Neural cell (in vitro differentiated cells): ENCODE measurements around the gene H2BK1. TPM values are rescaled to one million over a fixed set of nuclear protein-coding genes. Genes with fewer than 3 reads are reported as not detected.

Source experiments
- H2AFZ ChIP-seq: fragments of 200-600, 300-800 bp; sonication (generic), shearing (Covaris generic); 2 replicates; pipeline ENCODE4 v1.6.0; 2014; ENCODE audit warnings: low read depth, mild to moderate bottlenecking, antibody characterized with exemption, low read length, moderate library complexity
- H3F3A ChIP-seq: fragments of 200-600 bp; shearing (Covaris generic); 2 replicates; pipeline ENCODE4 v1.6.1; 2016; ENCODE audit warnings: mild to moderate bottlenecking, moderate library complexity, mixed read lengths, antibody characterized with exemption, low read length; ENCODE audit not compliant: insufficient read depth, poor library complexity, severe bottlenecking
- H3K27ac ChIP-seq: fragments of 200-600, 300-800 bp; sonication (generic), shearing (Covaris generic); 2 replicates; pipeline ENCODE4 v1.5.1; 2014; ENCODE audit warnings: mild to moderate bottlenecking, low read length, moderate library complexity
- H3K27me3 ChIP-seq: fragments of 300-800, 200-600 bp; sonication (generic), shearing (Covaris generic); 2 replicates; pipeline ENCODE4 v1.6.0; 2014; ENCODE audit warnings: mild to moderate bottlenecking, low read depth, low read length, moderate library complexity; ENCODE audit not compliant: insufficient read depth
- H3K36me3 ChIP-seq: fragments of 300-800, 200-600 bp; sonication (generic), shearing (Covaris generic); 2 replicates; pipeline ENCODE4 v1.5.1; 2014; ENCODE audit warnings: mild to moderate bottlenecking, antibody characterized with exemption, low read length, moderate library complexity; ENCODE audit not compliant: insufficient read depth
- H3K4me2 ChIP-seq: fragments of 300-800, 200-600 bp; sonication (generic), shearing (Covaris generic); 2 replicates; pipeline ENCODE4 v1.6.0; 2014; ENCODE audit warnings: mild to moderate bottlenecking, low read length
- H3K4me3 ChIP-seq: fragments of 300-800, 200-600 bp; sonication (generic), shearing (Covaris generic); 2 replicates; pipeline ENCODE4 v1.5.1; 2014; ENCODE audit warnings: mild to moderate bottlenecking, low read length, moderate library complexity
- H3K79me2 ChIP-seq: fragments of 200-600 bp; shearing (Covaris generic); replicated peaks from 2 replicates; pipeline ENCODE4 v1.6.0; 2014; ENCODE audit warnings: mild to moderate bottlenecking, low read length, moderate library complexity; ENCODE audit not compliant: insufficient read depth
- H3K9ac ChIP-seq: fragments of 300-800, 200-600 bp; sonication (generic), shearing (Covaris generic); 2 replicates; pipeline ENCODE4 v1.6.1; 2016; ENCODE audit warnings: mild to moderate bottlenecking, low read length, mixed read lengths
- H3K9me2 ChIP-seq: fragments of 200-600 bp; shearing (Covaris generic); 2 replicates; pipeline ENCODE4 v1.6.1; 2016; ENCODE audit warnings: mild to moderate bottlenecking, low read length, mixed read lengths; ENCODE audit not compliant: insufficient read depth
- H3K9me3 ChIP-seq: fragments of 200-600, 300-800 bp; sonication (generic), shearing (Covaris generic); 2 replicates; pipeline ENCODE4 v1.6.1; 2016; ENCODE audit warnings: mild to moderate bottlenecking, mixed run types, low read length, moderate library complexity, mixed read lengths
- H4K20me1 ChIP-seq: fragments of 200-600 bp; shearing (Covaris generic); 2 replicates; pipeline ENCODE4 v1.6.1; 2016; ENCODE audit warnings: mild to moderate bottlenecking, mixed run types; ENCODE audit not compliant: insufficient read depth
- EP300 ChIP-seq: fragments of 450-650 bp; conservative IDR thresholded peaks from 2 replicates; pipeline ENCODE4 v1.6.1; 2014; ENCODE audit warnings: antibody characterized with exemption, mild to moderate bottlenecking, moderate library complexity; ENCODE audit not compliant: poor library complexity, severe bottlenecking
- EZH2 ChIP-seq: fragments of 200-600, 300-800 bp; shearing (Covaris generic), sonication (generic); IDR thresholded peaks from 2 replicates; pipeline ENCODE4 v1.6.1; 2014; ENCODE audit warnings: antibody characterized with exemption, low read length, borderline replicate concordance, mild to moderate bottlenecking; ENCODE audit not compliant: insufficient read depth, poor library complexity, severe bottlenecking
- MXI1 ChIP-seq: fragments of 450-650 bp; conservative IDR thresholded peaks from 2 replicates; pipeline ENCODE4 v1.6.1; 2014; ENCODE audit warnings: antibody characterized with exemption, mild to moderate bottlenecking; ENCODE audit not compliant: poor library complexity, severe bottlenecking
- POLR2AphosphoS5 ChIP-seq: IDR thresholded peaks from 2 replicates; pipeline ENCODE4 v1.6.1; 2012
- RAD21 ChIP-seq: fragments of 450-650 bp; conservative IDR thresholded peaks from 2 replicates; pipeline ENCODE4 v1.6.1; 2014; ENCODE audit warnings: antibody characterized with exemption, mild to moderate bottlenecking, moderate library complexity
- SMC3 ChIP-seq: fragments of 450-650 bp; conservative IDR thresholded peaks from 2 replicates; pipeline ENCODE4 v1.6.1; 2014; ENCODE audit warnings: antibody characterized with exemption, mild to moderate bottlenecking, moderate library complexity; ENCODE audit not compliant: poor library complexity
- TAF1 ChIP-seq: IDR thresholded peaks from 2 replicates; pipeline ENCODE4 v1.6.1; 2012; ENCODE audit warnings: low read depth
- polyA plus RNA-seq: library from polyadenylated mRNA; depleted of rRNA; stranded (reverse); fragments of >200 nt; gene quantifications from 2 replicates; pipeline ENCODE4 v1.2.3, GENCODE V29; 2014
- TF ChIP-seq, protein P1 (sequence below): fragments of 450-650 bp; IDR thresholded peaks from 2 replicates; pipeline ENCODE4 v1.5.1; 2014; ENCODE audit warnings: antibody characterized with exemption, mild to moderate bottlenecking, moderate library complexity; ENCODE audit not compliant: poor library complexity, severe bottlenecking
- TF ChIP-seq, protein P2 (sequence below): IDR thresholded peaks from 2 replicates; pipeline ENCODE4 v1.6.1; 2012; ENCODE audit warnings: borderline replicate concordance

The H2BK1 gene
- polyA plus RNA-seq, 1 donor from 2014 or later = not detected

DNA sequence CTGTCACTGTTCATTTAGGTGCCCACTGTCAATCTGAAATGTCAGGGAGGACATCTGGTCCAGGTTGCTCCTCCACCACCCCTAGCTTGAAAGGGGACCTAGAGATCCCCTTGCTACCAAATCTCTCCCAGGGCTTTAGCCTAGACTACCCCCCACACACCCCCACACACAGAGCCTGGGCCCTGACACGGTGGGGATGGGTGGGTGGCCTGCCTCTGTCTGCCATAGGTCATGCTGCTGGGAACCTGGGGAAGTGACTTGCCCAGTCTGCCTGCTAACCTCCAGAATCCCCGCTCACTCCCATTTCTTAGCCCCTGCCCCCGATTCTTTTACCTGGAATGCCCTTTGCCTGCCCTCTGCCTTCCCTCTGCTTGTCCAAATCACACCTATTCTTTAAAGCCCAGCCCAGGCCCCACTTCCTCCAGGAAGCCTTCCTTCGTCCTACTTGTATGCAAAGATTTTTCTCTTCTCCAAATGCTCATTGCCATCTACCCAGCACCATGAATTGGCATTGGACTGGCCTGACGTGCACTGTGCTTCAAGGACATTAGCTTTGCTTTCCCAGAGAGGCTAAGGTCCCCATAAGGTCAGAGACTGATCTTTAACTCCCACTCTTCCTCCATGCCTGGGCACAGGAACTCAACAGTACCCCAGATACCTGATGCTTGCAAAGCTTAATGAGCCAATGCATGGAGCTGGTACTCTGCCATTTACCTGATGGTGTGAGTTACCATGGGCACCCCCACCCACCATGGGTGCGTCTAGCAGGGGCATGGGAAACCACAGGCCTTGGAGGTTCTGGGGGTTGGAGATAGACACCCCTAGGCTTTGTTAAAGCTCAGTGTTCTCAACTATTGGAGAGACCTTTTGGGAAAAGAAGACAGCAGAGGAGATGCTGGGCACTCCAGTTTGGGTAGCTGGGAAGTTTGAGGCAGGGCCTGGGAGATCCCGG is 40.2 kb upstream of the H2BK1 start:
- peaks cover 4% of the 10 kb centered on the region for H3F3A ChIP-seq
- H3K79me2 ChIP-seq = peaks cover 3% of the 10 kb centered on the region
- H3K9ac ChIP-seq = peak overlapping the region; percentile 96
- H3K9me3 ChIP-seq = no peaks in the 10 kb centered on the region
- H2AFZ ChIP-seq = no peak overlapping the region
- no peaks in the 10 kb centered on the region for H3K27me3 ChIP-seq
- no peaks in the 10 kb centered on the region for H3K9me2 ChIP-seq
- H3K4me3 ChIP-seq = peak overlapping the region; percentile 60
- no peak for TF ChIP-seq POLR2AphosphoS5
- no peak for TF ChIP-seq EP300
- TF ChIP-seq RAD21 = no peak
- TF ChIP-seq, protein P1, sequence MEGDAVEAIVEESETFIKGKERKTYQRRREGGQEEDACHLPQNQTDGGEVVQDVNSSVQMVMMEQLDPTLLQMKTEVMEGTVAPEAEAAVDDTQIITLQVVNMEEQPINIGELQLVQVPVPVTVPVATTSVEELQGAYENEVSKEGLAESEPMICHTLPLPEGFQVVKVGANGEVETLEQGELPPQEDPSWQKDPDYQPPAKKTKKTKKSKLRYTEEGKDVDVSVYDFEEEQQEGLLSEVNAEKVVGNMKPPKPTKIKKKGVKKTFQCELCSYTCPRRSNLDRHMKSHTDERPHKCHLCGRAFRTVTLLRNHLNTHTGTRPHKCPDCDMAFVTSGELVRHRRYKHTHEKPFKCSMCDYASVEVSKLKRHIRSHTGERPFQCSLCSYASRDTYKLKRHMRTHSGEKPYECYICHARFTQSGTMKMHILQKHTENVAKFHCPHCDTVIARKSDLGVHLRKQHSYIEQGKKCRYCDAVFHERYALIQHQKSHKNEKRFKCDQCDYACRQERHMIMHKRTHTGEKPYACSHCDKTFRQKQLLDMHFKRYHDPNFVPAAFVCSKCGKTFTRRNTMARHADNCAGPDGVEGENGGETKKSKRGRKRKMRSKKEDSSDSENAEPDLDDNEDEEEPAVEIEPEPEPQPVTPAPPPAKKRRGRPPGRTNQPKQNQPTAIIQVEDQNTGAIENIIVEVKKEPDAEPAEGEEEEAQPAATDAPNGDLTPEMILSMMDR = no peak
- TF ChIP-seq, protein P2, sequence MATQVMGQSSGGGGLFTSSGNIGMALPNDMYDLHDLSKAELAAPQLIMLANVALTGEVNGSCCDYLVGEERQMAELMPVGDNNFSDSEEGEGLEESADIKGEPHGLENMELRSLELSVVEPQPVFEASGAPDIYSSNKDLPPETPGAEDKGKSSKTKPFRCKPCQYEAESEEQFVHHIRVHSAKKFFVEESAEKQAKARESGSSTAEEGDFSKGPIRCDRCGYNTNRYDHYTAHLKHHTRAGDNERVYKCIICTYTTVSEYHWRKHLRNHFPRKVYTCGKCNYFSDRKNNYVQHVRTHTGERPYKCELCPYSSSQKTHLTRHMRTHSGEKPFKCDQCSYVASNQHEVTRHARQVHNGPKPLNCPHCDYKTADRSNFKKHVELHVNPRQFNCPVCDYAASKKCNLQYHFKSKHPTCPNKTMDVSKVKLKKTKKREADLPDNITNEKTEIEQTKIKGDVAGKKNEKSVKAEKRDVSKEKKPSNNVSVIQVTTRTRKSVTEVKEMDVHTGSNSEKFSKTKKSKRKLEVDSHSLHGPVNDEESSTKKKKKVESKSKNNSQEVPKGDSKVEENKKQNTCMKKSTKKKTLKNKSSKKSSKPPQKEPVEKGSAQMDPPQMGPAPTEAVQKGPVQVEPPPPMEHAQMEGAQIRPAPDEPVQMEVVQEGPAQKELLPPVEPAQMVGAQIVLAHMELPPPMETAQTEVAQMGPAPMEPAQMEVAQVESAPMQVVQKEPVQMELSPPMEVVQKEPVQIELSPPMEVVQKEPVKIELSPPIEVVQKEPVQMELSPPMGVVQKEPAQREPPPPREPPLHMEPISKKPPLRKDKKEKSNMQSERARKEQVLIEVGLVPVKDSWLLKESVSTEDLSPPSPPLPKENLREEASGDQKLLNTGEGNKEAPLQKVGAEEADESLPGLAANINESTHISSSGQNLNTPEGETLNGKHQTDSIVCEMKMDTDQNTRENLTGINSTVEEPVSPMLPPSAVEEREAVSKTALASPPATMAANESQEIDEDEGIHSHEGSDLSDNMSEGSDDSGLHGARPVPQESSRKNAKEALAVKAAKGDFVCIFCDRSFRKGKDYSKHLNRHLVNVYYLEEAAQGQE = no peak
- no peak for TF ChIP-seq EZH2
- no peak for TF ChIP-seq MXI1
- TF ChIP-seq SMC3 = no peak
- TF ChIP-seq TAF1 = no peak
- no peaks in the 10 kb centered on the region for H4K20me1 ChIP-seq
- peak overlapping the region; percentile 74 for H3K27ac ChIP-seq
- H3K4me2 ChIP-seq = peak overlapping the region; percentile 52
- no peaks in the 10 kb centered on the region for H3K36me3 ChIP-seq

DNA sequence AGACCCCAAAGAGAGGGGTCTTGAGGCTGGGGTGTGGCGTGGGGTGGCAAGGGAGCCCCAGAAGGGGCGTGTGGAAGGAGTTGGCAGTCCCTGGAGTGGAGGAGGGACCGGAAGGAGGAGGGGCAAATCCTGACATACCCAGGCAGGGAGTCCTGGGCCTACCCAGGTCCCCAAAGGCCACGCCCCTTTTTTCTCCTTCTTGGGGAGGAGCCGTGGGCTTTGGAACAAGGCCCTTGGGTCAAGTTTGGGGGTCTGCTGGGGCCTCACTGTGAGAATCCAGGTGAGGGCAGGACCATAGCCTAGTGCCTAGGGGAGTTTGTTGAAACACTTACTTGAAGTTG is 39.4 kb upstream of the H2BK1 start:
- Histone ChIP-seq H3K4me3 (peak overlapping the region; percentile 78), H3K4me2 (no peak overlapping the region), H3K36me3 (no peaks in the 10 kb centered on the region), H3F3A (peaks cover 4% of the 10 kb centered on the region), H3K9ac (peak overlapping the region; percentile 60), H4K20me1 (no peaks in the 10 kb centered on the region), H3K27me3 (no peaks in the 10 kb centered on the region), H3K9me3 (no peaks in the 10 kb centered on the region), H3K79me2 (peaks cover 3% of the 10 kb centered on the region), H3K9me2 (no peaks in the 10 kb centered on the region), H2AFZ (no peak overlapping the region), H3K27ac (peak overlapping the region; percentile 32)
- TF ChIP-seq SMC3 = no peak
